Esophagus squamous epithelium (tissue), 5 donors: ENCODE data around the gene CCDC200. TPM values are rescaled to one million over a fixed set of nuclear protein-coding genes. Genes with fewer than 3 reads are reported as not detected.
A peak's percentile ranks its signal among the peaks of the same experiment; 100 is the strongest.
"Not testable (repeated sequence)": the region's sequence is repeated elsewhere in the genome, so short reads cannot be mapped to it uniquely, and the experiment has no call there.

Source experiments
- DNase-seq: peaks from one replicate; lab custom pipeline; 2025; lab: John Stamatoyannopoulos, UW
- H3K27ac ChIP-seq, 4 donors: fragments of 200-600 bp; sonication (generic); one replicate each; pipeline ENCODE4 v1.5.1; 2016 to 2019; ENCODE audit warnings: mild to moderate bottlenecking in 1 of 4
- H3K27me3 ChIP-seq, 4 donors: fragments of 200-600 bp; sonication (generic); 1 replicate in 3 of 4; 2 replicates in 1 of 4; pipeline versions ENCODE4 v1.5.1 to v1.6.0; 2017 to 2021; ENCODE audit warnings: antibody characterized with exemption in 1 of 4
- H3K36me3 ChIP-seq, 3 donors: fragments of 200-600 bp; sonication (generic); one replicate each; pipeline ENCODE4 v1.5.1; 2016 to 2019
- H3K4me1 ChIP-seq, 3 donors: fragments of 200-600 bp; sonication (generic); one replicate each; pipeline ENCODE4 v1.5.1; 2017 to 2019
- H3K4me3 ChIP-seq, 4 donors: fragments of 200-600 bp; sonication (generic); 1 replicate in 3 of 4; 2 replicates in 1 of 4; pipeline ENCODE4 v1.5.1; 2016 to 2019; ENCODE audit warnings: mild to moderate bottlenecking in 2 of 4, moderate library complexity in 1 of 4
- H3K9me3 ChIP-seq, 3 donors: fragments of 200-600 bp; sonication (generic); one replicate each; pipeline ENCODE4 v1.5.1; 2016 to 2019
- POLR2A ChIP-seq, 4 donors: fragments of 450-650 bp; IDR thresholded peaks; one replicate each; pipeline ENCODE4 v1.6.1; 2017; ENCODE audit warnings: antibody characterized with exemption in 4 of 4, mild to moderate bottlenecking in 4 of 4, moderate library complexity in 3 of 4
- WGBS, 2 donors: methylation state at CpG; one replicate each; pipeline ENCODE4 v1.1.5; 2018; 5-methylcytosine and 5-hydroxymethylcytosine counted together
- intact Hi-C: fragments of 100-400 bp; cut with DNase I; formaldehyde crosslinking; loops from one replicate; pipeline ENCODE4 v1.15.0; 2022
- total RNA-seq, 4 donors: library from RNA; depleted of rRNA; stranded (reverse); fragments of >200 nt; gene quantifications; one replicate each; pipeline ENCODE4 v1.1.0, GENCODE V29; 2016
- TF ChIP-seq, protein P1 (sequence below), 6 experiments: fragments of 450-650 bp in 4 of 6; fragments of 200-600 bp in 2 of 6; sonication (generic) in 2 of 6; IDR thresholded peaks; one replicate each; pipeline ENCODE4 v1.5.1; 2016 to 2019; ENCODE audit warnings: antibody characterized with exemption in 6 of 6, mild to moderate bottlenecking in 4 of 6, moderate library complexity in 4 of 6
- donor health status: DM: yes; HTN: yes; CAD: no.

CCDC200 gene
- total RNA-seq, 4 donors from 2014 or later: not detected

DNA sequence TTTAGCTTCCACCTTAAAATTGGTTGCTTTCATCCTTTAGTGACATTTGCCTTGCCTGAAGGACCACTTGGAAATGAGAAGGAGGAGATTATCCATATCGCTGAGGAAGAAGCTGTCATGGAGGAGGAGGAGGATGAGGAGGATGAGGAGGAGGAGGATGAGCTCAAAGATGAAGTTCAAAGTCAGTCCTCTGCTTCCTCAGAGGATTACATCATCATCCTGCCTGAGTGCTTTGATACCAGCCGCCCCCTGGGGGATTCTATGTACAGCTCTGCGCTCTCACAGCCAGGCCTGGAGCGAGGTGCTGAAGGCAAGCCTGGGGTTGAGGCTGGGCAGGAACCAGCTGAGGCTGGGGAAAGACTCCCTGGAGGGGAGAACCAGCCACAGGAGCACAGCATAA lies 28.3 kb downstream of the CCDC200 start:
- TF ChIP-seq, protein P1, sequence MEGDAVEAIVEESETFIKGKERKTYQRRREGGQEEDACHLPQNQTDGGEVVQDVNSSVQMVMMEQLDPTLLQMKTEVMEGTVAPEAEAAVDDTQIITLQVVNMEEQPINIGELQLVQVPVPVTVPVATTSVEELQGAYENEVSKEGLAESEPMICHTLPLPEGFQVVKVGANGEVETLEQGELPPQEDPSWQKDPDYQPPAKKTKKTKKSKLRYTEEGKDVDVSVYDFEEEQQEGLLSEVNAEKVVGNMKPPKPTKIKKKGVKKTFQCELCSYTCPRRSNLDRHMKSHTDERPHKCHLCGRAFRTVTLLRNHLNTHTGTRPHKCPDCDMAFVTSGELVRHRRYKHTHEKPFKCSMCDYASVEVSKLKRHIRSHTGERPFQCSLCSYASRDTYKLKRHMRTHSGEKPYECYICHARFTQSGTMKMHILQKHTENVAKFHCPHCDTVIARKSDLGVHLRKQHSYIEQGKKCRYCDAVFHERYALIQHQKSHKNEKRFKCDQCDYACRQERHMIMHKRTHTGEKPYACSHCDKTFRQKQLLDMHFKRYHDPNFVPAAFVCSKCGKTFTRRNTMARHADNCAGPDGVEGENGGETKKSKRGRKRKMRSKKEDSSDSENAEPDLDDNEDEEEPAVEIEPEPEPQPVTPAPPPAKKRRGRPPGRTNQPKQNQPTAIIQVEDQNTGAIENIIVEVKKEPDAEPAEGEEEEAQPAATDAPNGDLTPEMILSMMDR (IDR thresholded peaks at IDR 0.05): no peak
- TF ChIP-seq POLR2A (IDR thresholded peaks at IDR 0.05): no peak
- Histone ChIP-seq H3K36me3 (peaks cover 31 to 100% (median 71%) of the 10 kb centered on the region in 3 donors), H3K9me3 (no peaks in the 10 kb centered on the region), H3K4me1 (no peaks in the 10 kb centered on the region), H3K27me3 (no peaks in the 10 kb centered on the region), H3K27ac (no peak overlapping the region), H3K4me3 (no peak overlapping the region)
- intact Hi-C loops: no loop called here
- WGBS, 2 donors: 80 to 100% methylated on average over 1 to 3 of the region's 4 CpGs
- no peak for DNase-seq

DNA sequence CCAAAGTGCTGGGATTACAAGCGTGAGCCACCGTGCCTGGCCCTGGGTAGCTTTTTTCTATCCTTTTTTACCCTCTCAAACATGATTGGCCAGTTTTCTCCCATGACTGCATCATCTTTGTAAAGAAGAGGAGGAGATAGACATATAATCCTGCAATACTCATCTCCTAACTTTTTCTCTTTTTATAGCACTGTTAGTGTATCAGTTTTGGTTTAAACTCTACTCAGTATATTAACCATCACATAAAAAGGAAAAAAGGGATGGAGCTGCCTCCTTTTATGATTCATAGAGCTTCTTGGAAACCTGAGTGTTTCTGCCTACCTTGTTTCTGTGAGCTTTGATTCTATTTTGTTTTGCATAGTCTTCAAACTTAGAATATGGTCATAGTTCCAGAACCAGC lies 28.8 kb downstream of the CCDC200 start:
- intact Hi-C loops: no loop called here
- no peak overlapping the region for H3K27ac ChIP-seq
- DNase-seq: no peak
- 95 to 100% methylated on average over 2 of the region's 2 CpGs for WGBS, 2 donors
- no peaks in the 10 kb centered on the region for H3K9me3 ChIP-seq
- no peaks in the 10 kb centered on the region for H3K4me1 ChIP-seq
- TF ChIP-seq, protein P1 (IDR thresholded peaks at IDR 0.05): no peak
- no peak for TF ChIP-seq POLR2A (IDR thresholded peaks at IDR 0.05)
- H3K4me3 ChIP-seq: no peak overlapping the region
- H3K36me3 ChIP-seq: peaks cover 36 to 100% (median 76%) of the 10 kb centered on the region in 3 donors
- H3K27me3 ChIP-seq: no peaks in the 10 kb centered on the region

DNA sequence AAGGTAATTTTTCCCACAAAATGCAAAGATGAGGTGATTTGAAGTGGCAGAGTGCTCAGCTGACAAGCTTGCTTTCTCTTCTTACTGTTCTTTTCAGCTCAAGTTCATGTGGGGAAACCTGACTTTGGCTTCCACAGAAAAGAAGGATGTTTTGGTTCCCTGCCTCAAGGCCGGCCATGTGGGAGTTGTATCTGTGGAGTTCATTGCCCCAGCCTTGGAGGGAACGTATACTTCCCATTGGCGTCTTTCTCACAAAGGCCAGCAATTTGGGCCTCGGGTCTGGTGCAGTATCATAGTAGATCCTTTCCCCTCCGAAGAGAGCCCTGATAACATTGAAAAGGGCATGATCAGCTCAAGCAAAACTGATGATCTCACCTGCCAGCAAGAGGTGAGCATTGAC lies 35.2 kb downstream of the CCDC200 start:
- no peaks in the 10 kb centered on the region for H3K27me3 ChIP-seq
- WGBS, 2 donors: 85 to 92% methylated on average over 4 to 5 of the region's 5 CpGs
- TF ChIP-seq, protein P1 (IDR thresholded peaks at IDR 0.05): no peak
- no peak for TF ChIP-seq POLR2A (IDR thresholded peaks at IDR 0.05)
- DNase-seq: no peak
- H3K9me3 ChIP-seq: no peaks in the 10 kb centered on the region
- no peak overlapping the region for H3K27ac ChIP-seq
- no peak overlapping the region for H3K4me3 ChIP-seq
- H3K4me1 ChIP-seq: no peaks in the 10 kb centered on the region
- peaks cover 47 to 100% (median 89%) of the 10 kb centered on the region in 3 donors for H3K36me3 ChIP-seq
- intact Hi-C loops: no loop called here

DNA sequence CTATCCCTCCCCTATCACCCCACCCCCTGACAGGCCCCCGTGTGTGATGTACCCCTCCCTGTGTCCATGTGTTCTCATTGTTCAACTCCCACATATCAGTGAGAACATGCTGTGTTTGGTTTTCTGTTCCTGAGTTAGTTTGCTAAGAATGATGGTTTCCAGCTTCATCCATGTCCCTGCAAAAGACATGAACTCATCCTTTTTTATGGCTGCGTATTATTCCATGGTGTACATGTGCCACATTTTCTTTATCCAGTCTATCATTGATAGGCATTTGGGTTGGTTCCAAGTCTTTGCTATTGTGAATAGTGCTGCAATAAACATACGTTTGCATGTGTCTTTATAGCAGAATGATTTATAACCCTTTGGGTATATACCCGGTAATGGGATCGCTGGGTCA lies 41.8 kb downstream of the CCDC200 start:
- H3K4me1 ChIP-seq, H3K27me3 ChIP-seq, intact Hi-C loops, H3K27ac ChIP-seq, DNase-seq, H3K9me3 ChIP-seq, H3K4me3 ChIP-seq: not testable (repeated sequence)
- 92 to 93% methylated on average over 4 to 5 of the region's 5 CpGs for WGBS, 2 donors
- peaks cover 13 to 99% (median 52%) of the 10 kb centered on the region in 3 donors for H3K36me3 ChIP-seq

DNA sequence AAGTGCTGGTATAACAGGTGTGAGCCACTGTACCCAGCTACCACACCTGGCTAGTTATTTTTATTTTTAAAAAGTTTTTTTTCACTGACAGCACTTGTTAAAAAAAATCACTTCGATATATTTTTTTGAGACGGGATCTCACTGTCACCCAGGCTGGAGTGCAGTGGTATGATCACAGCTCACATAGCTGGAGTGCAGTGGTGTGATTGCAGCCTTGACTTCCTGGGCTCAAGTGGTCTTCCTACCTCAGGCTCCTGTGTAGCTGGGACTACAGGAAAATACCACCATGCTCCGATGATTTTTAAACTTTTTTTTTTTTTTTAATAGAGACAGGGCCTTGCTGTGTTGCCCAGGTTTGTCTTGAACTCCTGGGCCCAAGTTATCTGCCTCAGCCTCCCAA lies 44.5 kb downstream of the CCDC200 start:
- H3K27ac ChIP-seq: no peak overlapping the region
- H3K4me3 ChIP-seq: no peak overlapping the region
- intact Hi-C loops: no loop called here
- no peak for TF ChIP-seq POLR2A (IDR thresholded peaks at IDR 0.05)
- TF ChIP-seq, protein P1 (IDR thresholded peaks at IDR 0.05): no peak
- DNase-seq: no peak
- H3K36me3 ChIP-seq: peaks cover 16 to 99% (median 31%) of the 10 kb centered on the region in 3 donors
- WGBS, 2 donors: 89 to 91% methylated on average over 3 of the region's 3 CpGs
- no peaks in the 10 kb centered on the region for H3K9me3 ChIP-seq
- no peaks in the 10 kb centered on the region for H3K4me1 ChIP-seq
- no peaks in the 10 kb centered on the region for H3K27me3 ChIP-seq

DNA sequence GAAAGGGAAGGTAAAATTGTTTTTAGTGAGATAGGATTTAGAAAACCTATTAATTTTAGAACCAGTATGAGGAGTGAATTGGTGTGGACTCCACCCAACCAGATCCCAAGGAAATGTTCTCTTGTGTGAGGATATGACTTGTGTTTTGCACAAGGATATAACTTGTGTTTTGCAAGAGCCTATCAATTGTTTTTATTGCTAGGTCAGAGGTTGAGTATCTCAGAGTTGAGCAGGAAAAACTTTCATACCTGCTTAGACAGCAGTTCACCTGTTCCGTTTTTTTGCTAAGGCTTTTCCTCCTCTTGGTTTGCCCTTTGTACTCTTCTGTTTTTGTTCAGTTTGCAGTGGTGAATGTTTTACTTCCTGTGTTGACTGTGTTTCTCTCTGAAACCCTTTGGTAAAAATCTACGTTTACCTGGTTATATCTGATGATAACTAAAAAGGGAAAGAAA lies 52.3 kb downstream of the CCDC200 start:
- H3K36me3 ChIP-seq: peaks cover 8 to 52% (median 12%) of the 10 kb centered on the region in 3 donors
- H3K27ac ChIP-seq: peak overlapping the region in 3 of 4 donors; percentile 0 to 17 (median 15)
- no peaks in the 10 kb centered on the region for H3K27me3 ChIP-seq
- intact Hi-C loops: no loop called here
- no peaks in the 10 kb centered on the region for H3K9me3 ChIP-seq
- WGBS, 2 donors: 44 to 66% methylated on average over 2 of the region's 2 CpGs
- H3K4me1 ChIP-seq: peaks cover 18 to 67% (median 47%) of the 10 kb centered on the region in 3 donors
- DNase-seq: no peak
- no peak overlapping the region for H3K4me3 ChIP-seq
- TF ChIP-seq, protein P1 (IDR thresholded peaks at IDR 0.05): no peak
- no peak for TF ChIP-seq POLR2A (IDR thresholded peaks at IDR 0.05)
